HEK293T (cell line): ENCODE results near the gene TWF2.

ENCODE experiments used
- CTBP1 ChIP-seq: fragments of 450-650 bp; IDR thresholded peaks from 2 replicates; pipeline ENCODE4 v1.6.1; 2016; ENCODE audit warnings: borderline replicate concordance
- ELF4 ChIP-seq: fragments of 450-650 bp; IDR thresholded peaks from 2 replicates; pipeline ENCODE4 v1.6.1; 2017; ENCODE audit warnings: antibody characterized with exemption
- FOXA1 ChIP-seq: fragments of 450-650 bp; IDR thresholded peaks from 2 replicates; pipeline ENCODE4 v1.6.1; 2016; ENCODE audit warnings: mild to moderate bottlenecking
- FOXK2 ChIP-seq: fragments of 450-650 bp; IDR thresholded peaks from 2 replicates; pipeline ENCODE4 v1.6.1; 2016; ENCODE audit warnings: mild to moderate bottlenecking
- FOXM1 ChIP-seq: fragments of 450-650 bp; IDR thresholded peaks from 2 replicates; pipeline ENCODE4 v1.6.1; 2017; ENCODE audit warnings: mild to moderate bottlenecking, borderline replicate concordance
- HDGF ChIP-seq: fragments of 450-650 bp; IDR thresholded peaks from 2 replicates; pipeline ENCODE4 v1.6.1; 2017; ENCODE audit warnings: antibody characterized with exemption, borderline replicate concordance
- NFRKB ChIP-seq: fragments of 450-650 bp; IDR thresholded peaks from 2 replicates; pipeline ENCODE4 v1.6.1; 2016; ENCODE audit warnings: mild to moderate bottlenecking, moderate library complexity
- PKNOX1 ChIP-seq: fragments of 450-650 bp; IDR thresholded peaks from 2 replicates; pipeline ENCODE4 v1.6.1; 2016
- SP1 ChIP-seq: fragments of 450-650 bp; IDR thresholded peaks from 2 replicates; pipeline ENCODE4 v1.6.1; 2017
- SUZ12 ChIP-seq: fragments of 450-650 bp; IDR thresholded peaks from 2 replicates; pipeline ENCODE4 v1.6.1; 2016; ENCODE audit warnings: mild to moderate bottlenecking
- TARDBP ChIP-seq: fragments of 450-650 bp; IDR thresholded peaks from 2 replicates; pipeline ENCODE4 v1.6.1; 2016

DNA sequence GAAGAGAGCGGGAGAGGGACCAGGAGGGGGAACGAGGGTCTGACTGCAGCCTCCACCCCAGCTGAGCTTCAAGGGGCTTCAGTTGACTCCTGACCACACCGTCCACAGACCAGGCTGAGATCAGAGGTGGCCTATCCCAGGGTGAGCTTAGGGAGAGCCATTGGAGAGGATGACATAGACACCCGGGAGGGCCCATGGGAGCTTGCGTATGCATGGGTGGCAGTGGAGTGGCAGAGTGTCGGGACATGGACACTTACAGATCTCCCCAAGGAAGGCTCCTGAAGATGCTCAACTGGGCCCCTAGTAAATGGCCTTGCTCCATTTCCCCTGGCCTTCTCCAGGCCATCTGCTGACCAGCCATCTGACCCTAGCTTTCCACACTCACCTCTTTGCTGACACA, 53.6 kb downstream of the TWF2 start:
- TF ChIP-seq FOXM1 (no peak), SUZ12 (no peak), SP1 (no peak), ELF4 (no peak), TARDBP (no peak), PKNOX1 (no peak), FOXA1 (no peak), NFRKB (no peak), CTBP1 (no peak), HDGF (no peak), FOXK2 (no peak)
